Breast epithelium (tissue), 4 donors: Measurements from ENCODE around the gene KDM4B. TPM values are rescaled to one million over a fixed set of nuclear protein-coding genes. Genes with fewer than 3 reads are reported as not detected.

ENCODE experiments used
- DNase-seq, 2 donors: peaks; one replicate each; pipeline ENCODE4 v3.0.0-alpha.2; 2019; ENCODE audit warnings: low spot score in 2 of 2
- H3K27ac ChIP-seq, 2 donors: fragments of 200-600 bp; sonication (generic) in 1 of 2; one replicate each; pipeline ENCODE4 v1.5.1; 2016 to 2019; ENCODE audit warnings: mild to moderate bottlenecking in 1 of 2
- H3K27me3 ChIP-seq, 2 donors: fragments of 200-600 bp; sonication (generic) in 1 of 2; one replicate each; pipeline versions ENCODE4 v1.5.1 to v1.6.0; 2017 to 2019; ENCODE audit warnings: control low read depth in 1 of 2, mild to moderate bottlenecking in 1 of 2
- H3K36me3 ChIP-seq: fragments of 200-600 bp; one replicate; pipeline ENCODE4 v1.5.1; 2019
- H3K4me1 ChIP-seq, 2 donors: fragments of 200-600 bp; sonication (generic); one replicate each; pipeline ENCODE4 v1.5.1; 2016 to 2019; ENCODE audit warnings: control low read depth in 1 of 2
- H3K4me3 ChIP-seq, 3 donors: fragments of 200-600 bp; sonication (generic); 1 replicate in 2 of 3; 2 replicates in 1 of 3; pipeline ENCODE4 v1.5.1; 2016 to 2019; ENCODE audit warnings: mild to moderate bottlenecking in 3 of 3, moderate library complexity in 2 of 3
- H3K9me3 ChIP-seq, 2 donors: fragments of 200-600 bp; sonication (generic) in 1 of 2; one replicate each; pipeline ENCODE4 v1.5.1; 2016 to 2019; ENCODE audit warnings: control low read depth in 1 of 2
- CTCF ChIP-seq, 3 donors: fragments of 450-650 bp; IDR thresholded peaks; one replicate each; pipeline ENCODE4 v1.5.1; 2016 to 2017; ENCODE audit warnings: antibody characterized with exemption in 3 of 3, mild to moderate bottlenecking in 3 of 3, moderate library complexity in 3 of 3
- POLR2A ChIP-seq: fragments of 450-650 bp; IDR thresholded peaks from one replicate; pipeline ENCODE4 v1.6.1; 2016; ENCODE audit warnings: antibody characterized with exemption, mild to moderate bottlenecking, moderate library complexity
- POLR2AphosphoS5 ChIP-seq, 3 donors: sonication (generic); formaldehyde crosslinking; IDR thresholded peaks; one replicate each; pipeline ENCODE4 v1.6.1; 2017; ENCODE audit warnings: antibody characterized with exemption in 3 of 3
- intact Hi-C: fragments of 100-400 bp; cut with DNase I; formaldehyde crosslinking; loops from one replicate; pipeline ENCODE4 v1.15.1; 2023; ENCODE audit warnings: low total_unique reads
- total RNA-seq, 3 donors: library from RNA; depleted of rRNA; stranded (reverse); fragments of >200 nt; gene quantifications; one replicate each; pipeline ENCODE4 v1.1.0, GENCODE V29; 2016

Gene KDM4B
- total RNA-seq, 3 donors from 2014 or later: 25.0 to 55.3 (median 40.3) TPM

- Histone ChIP-seq H3K4me3 (no peak overlapping the region), H3K4me1 (peaks cover 0 to 3% of the 10 kb centered on the region in 2 donors), H3K9me3 (no peaks in the 10 kb centered on the region), H3K27me3 (no peaks in the 10 kb centered on the region), H3K27ac (no peak overlapping the region), H3K36me3 (no peaks in the 10 kb centered on the region)
- DNase-seq: no peak
- intact Hi-C loops: no loop called here
- TF ChIP-seq POLR2A (no peak), POLR2AphosphoS5 (IDR thresholded peaks at IDR 0.05) (no peak), CTCF (IDR thresholded peaks at IDR 0.05) (no peak)
Measured at GRCh38 chr19:5016268-5016667, 47.4 kb downstream of the KDM4B start.

DNA sequence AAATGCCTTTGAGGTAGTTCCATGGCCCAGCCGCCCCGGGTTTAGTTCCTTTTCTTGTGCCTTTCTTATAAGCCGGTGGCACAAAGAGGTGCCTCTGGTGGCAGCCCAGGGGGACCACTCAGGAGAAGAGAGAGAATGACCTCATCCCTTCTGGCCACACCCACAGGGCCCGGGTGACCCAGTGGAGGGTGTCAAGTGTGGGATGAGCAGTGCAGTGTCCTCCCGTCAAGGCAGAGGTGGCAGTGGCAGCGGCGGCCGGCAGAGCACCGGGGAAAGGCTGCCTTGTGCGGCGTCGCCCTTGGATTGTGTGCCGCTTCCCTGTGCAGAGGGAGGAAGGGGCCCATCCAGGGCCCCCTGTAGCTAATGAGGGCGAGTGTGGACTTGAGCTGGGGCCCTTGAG is 47.9 kb downstream of the KDM4B start:
- no peaks in the 10 kb centered on the region for H3K27me3 ChIP-seq
- no peak overlapping the region for H3K4me3 ChIP-seq
- no peak for DNase-seq
- intact Hi-C loops: no loop called here
- H3K4me1 ChIP-seq: peaks cover 0 to 3% of the 10 kb centered on the region in 2 donors
- H3K36me3 ChIP-seq: no peaks in the 10 kb centered on the region
- no peaks in the 10 kb centered on the region for H3K9me3 ChIP-seq
- no peak overlapping the region for H3K27ac ChIP-seq
- TF ChIP-seq CTCF (IDR thresholded peaks at IDR 0.05): no peak
- TF ChIP-seq POLR2AphosphoS5 (IDR thresholded peaks at IDR 0.05): no peak
- no peak for TF ChIP-seq POLR2A

- H3K9me3 ChIP-seq: no peaks in the 10 kb centered on the region
- peaks cover 0 to 3% of the 10 kb centered on the region in 2 donors for H3K4me1 ChIP-seq
- no peak overlapping the region for H3K4me3 ChIP-seq
- TF ChIP-seq CTCF (IDR thresholded peaks at IDR 0.05) (no peak), POLR2AphosphoS5 (IDR thresholded peaks at IDR 0.05) (no peak), POLR2A (no peak)
- DNase-seq: no peak
- intact Hi-C loops: no loop called here
- H3K36me3 ChIP-seq: no peaks in the 10 kb centered on the region
- no peak overlapping the region for H3K27ac ChIP-seq
- H3K27me3 ChIP-seq: no peaks in the 10 kb centered on the region
Measured at GRCh38 chr19:5017235-5017634, 48.3 kb downstream of the KDM4B start.

- H3K4me3 ChIP-seq: no peak overlapping the region
- DNase-seq: no peak
- H3K4me1 ChIP-seq: peaks cover 3 to 6% of the 10 kb centered on the region in 2 donors
- H3K27me3 ChIP-seq: no peaks in the 10 kb centered on the region
- TF ChIP-seq POLR2A: no peak
- TF ChIP-seq CTCF (IDR thresholded peaks at IDR 0.05): no peak
- no peak for TF ChIP-seq POLR2AphosphoS5 (IDR thresholded peaks at IDR 0.05)
- H3K9me3 ChIP-seq: no peaks in the 10 kb centered on the region
- intact Hi-C loops: no loop called here
- H3K27ac ChIP-seq: no peak overlapping the region
- H3K36me3 ChIP-seq: no peaks in the 10 kb centered on the region
Measured at GRCh38 chr19:5018224-5019015, 49.5 kb downstream of the KDM4B start.

DNA sequence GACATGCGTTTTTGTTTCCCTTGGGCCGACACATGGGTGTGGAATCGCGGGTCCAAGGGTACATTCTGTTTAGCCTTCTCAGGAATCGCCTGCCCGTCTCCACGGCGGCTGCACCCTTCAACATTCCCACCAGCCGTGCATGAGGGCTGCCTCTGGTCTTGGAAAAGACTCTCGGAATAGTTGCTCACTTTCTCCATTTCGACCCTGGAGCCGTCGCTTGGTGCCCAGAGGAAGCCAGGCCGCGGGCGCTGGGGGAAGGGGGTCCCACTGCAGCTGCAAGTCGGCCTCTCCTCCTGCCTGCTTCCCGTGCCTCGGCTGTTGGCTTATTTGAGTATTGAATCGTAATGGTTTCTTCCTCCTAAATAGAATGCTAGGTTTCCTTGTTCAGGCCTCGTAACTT is 51.5 kb downstream of the KDM4B start:
- no peaks in the 10 kb centered on the region for H3K27me3 ChIP-seq
- H3K27ac ChIP-seq: no peak overlapping the region
- intact Hi-C loops: no loop called here
- H3K9me3 ChIP-seq: no peaks in the 10 kb centered on the region
- TF ChIP-seq POLR2A: no peak
- TF ChIP-seq POLR2AphosphoS5 (IDR thresholded peaks at IDR 0.05): no peak
- TF ChIP-seq CTCF (IDR thresholded peaks at IDR 0.05): no peak
- peaks cover 3 to 6% of the 10 kb centered on the region in 2 donors for H3K4me1 ChIP-seq
- no peak for DNase-seq
- H3K36me3 ChIP-seq: no peaks in the 10 kb centered on the region
- H3K4me3 ChIP-seq: no peak overlapping the region
